GM18858 (cell line): ENCODE results near the gene NDUFAB1.
"Not testable (repeated sequence)": the region's sequence is repeated elsewhere in the genome, so short reads cannot be mapped to it uniquely, and the experiment has no call there.

Source experiments
- ATAC-seq: cut with Tn5 transposase; IDR thresholded peaks from one replicate; pipeline ENCODE4 v1.9.1; 2021; ENCODE audit not compliant: unreplicated experiment

The NDUFAB1 gene

GRCh38 chr16:23584186-23585076 is 11.7 kb downstream of the NDUFAB1 start:
- no peak for ATAC-seq

- ATAC-seq: not testable (repeated sequence)
Measured at GRCh38 chr16:23583271-23583670, 12.8 kb downstream of the NDUFAB1 start.

GRCh38 chr16:23581764-23582163 is 14.4 kb downstream of the NDUFAB1 start:
- ATAC-seq: no peak

GRCh38 chr16:23580391-23580790 is 15.7 kb downstream of the NDUFAB1 start:
- ATAC-seq: no peak

- no peak for ATAC-seq
Measured at GRCh38 chr16:23579371-23579770, 16.7 kb downstream of the NDUFAB1 start.

GRCh38 chr16:23578101-23578830 is 17.9 kb downstream of the NDUFAB1 start:
- ATAC-seq: no peak

- no peak for ATAC-seq
Measured at GRCh38 chr16:23577493-23577892, 18.6 kb downstream of the NDUFAB1 start.

GRCh38 chr16:23575834-23576233 is 20.3 kb downstream of the NDUFAB1 start:
- ATAC-seq: no peak

- ATAC-seq: no peak
Measured at GRCh38 chr16:23573817-23574216, 22.3 kb downstream of the NDUFAB1 start.

- ATAC-seq: no peak
Measured at GRCh38 chr16:23572394-23572793, 23.7 kb downstream of the NDUFAB1 start.

- no peak for ATAC-seq
Measured at GRCh38 chr16:23571895-23572294, 24.2 kb downstream of the NDUFAB1 start.

- no peak for ATAC-seq
Measured at GRCh38 chr16:23570992-23571632, 25.0 kb downstream of the NDUFAB1 start.

- no peak for ATAC-seq
Measured at GRCh38 chr16:23567602-23568001, 28.5 kb downstream of the NDUFAB1 start.

- ATAC-seq: no peak
Measured at GRCh38 chr16:23566724-23567123, 29.4 kb downstream of the NDUFAB1 start.

GRCh38 chr16:23564575-23565363 is 31.3 kb downstream of the NDUFAB1 start:
- no peak for ATAC-seq

GRCh38 chr16:23563186-23563585 is 32.9 kb downstream of the NDUFAB1 start:
- no peak for ATAC-seq

- ATAC-seq: no peak
Measured at GRCh38 chr16:23562505-23562904, 33.6 kb downstream of the NDUFAB1 start.

GRCh38 chr16:23561586-23561985 is 34.5 kb downstream of the NDUFAB1 start:
- no peak for ATAC-seq

GRCh38 chr16:23557779-23558702 is 38.1 kb downstream of the NDUFAB1 start:
- no peak for ATAC-seq
